K562 (cell line): ENCODE data around the gene SURF4. TPM values are rescaled to one million over a fixed set of nuclear protein-coding genes. Genes with fewer than 3 reads are reported as not detected.

Experiments used
- AFF4 ChIP-seq: sonication (generic); formaldehyde crosslinking; IDR thresholded peaks from 2 replicates; pipeline ENCODE4 v1.8.0; 2023; ENCODE audit warnings: mild to moderate bottlenecking, missing genetic modification reagents
- CEBPG ChIP-seq, 3 experiments: fragments of 200-800 bp in 1 of 3; sonication (Bioruptor generic) in 1 of 3; sonication (generic) in 1 of 3; formaldehyde crosslinking in 1 of 3; IDR thresholded peaks in 2 of 3; conservative IDR thresholded peaks in 1 of 3; 2 replicates each; pipeline versions ENCODE4 v1.6.1 to v1.8.0; 2016 to 2022; ENCODE audit warnings: missing compliant biosample characterization in 2 of 3, missing genetic modification characterization in 2 of 3, mild to moderate bottlenecking in 1 of 3, missing genetic modification reagents in 1 of 3
- CHAMP1 ChIP-seq: fragments of 450-650 bp; IDR thresholded peaks from 2 replicates; pipeline ENCODE4 v1.6.1; 2016; ENCODE audit warnings: mild to moderate bottlenecking
- E4F1 ChIP-seq: fragments of 250-450 bp; sonication (Bioruptor Pico); IDR thresholded peaks from 2 replicates; pipeline ENCODE4 v1.5.0; 2021; ENCODE audit warnings: mild to moderate bottlenecking, borderline replicate concordance
- KDM1A ChIP-seq, 2 experiments: fragments of 450-650 bp; IDR thresholded peaks; 2 replicates each; pipeline ENCODE4 v1.6.1; 2016; ENCODE audit warnings: mild to moderate bottlenecking in 2 of 2
- KLF1 ChIP-seq: fragments of 450-650 bp; IDR thresholded peaks from 2 replicates; pipeline ENCODE4 v1.6.1; 2016; ENCODE audit warnings: missing genetic modification characterization, missing compliant biosample characterization
- POLR2H ChIP-seq: IDR thresholded peaks from 2 replicates; pipeline ENCODE4 v1.6.1; 2016; ENCODE audit warnings: missing genetic modification characterization, low read depth, mild to moderate bottlenecking, control low read depth, missing compliant biosample characterization, moderate library complexity
- SRF ChIP-seq, 2 experiments: fragments of 250-450, 450-650 bp in 1 of 2; sonication (Bioruptor Pico) in 1 of 2; sonication (generic) in 1 of 2; formaldehyde crosslinking; IDR thresholded peaks; 2 replicates each; pipeline versions ENCODE4 v1.5.0 to v1.5.1; 2020 to 2022; ENCODE audit warnings: mild to moderate bottlenecking in 1 of 2, missing genetic modification reagents in 1 of 2
- TRIM28 ChIP-seq: fragments of 450-650 bp; IDR thresholded peaks from 2 replicates; pipeline ENCODE4 v1.6.1; 2017
- ZNF197 ChIP-seq: fragments of 200-800 bp; sonication (Bioruptor generic); IDR thresholded peaks from 2 replicates; pipeline ENCODE4 v1.6.1; 2016; ENCODE audit warnings: low read depth, missing genetic modification characterization, missing compliant biosample characterization
- ZNF280B ChIP-seq: fragments of 250-450 bp; sonication (Bioruptor Pico); IDR thresholded peaks from 2 replicates; pipeline ENCODE4 v1.5.1; 2021; ENCODE audit warnings: mild to moderate bottlenecking
- polyA plus RNA-seq, 8 experiments: library from polyadenylated mRNA; depleted of rRNA in 4 of 8; stranded (reverse) in 5 of 8; unstranded in 3 of 8; fragments of >200 nt; fragmentation: Nextera tagmentation in 2 of 8; fragmentation: Illumina TruSeq in 1 of 8; extraction: Ambion mirVana in 2 of 8; extraction: Trizol in 1 of 8; gene quantifications; 2 replicates each; pipeline versions ENCODE4 v1.2.1 to v1.2.3, GENCODE V29; 2011 to 2014; ENCODE audit warnings: inconsistent platforms in 1 of 8, missing spikeins in 1 of 8
- total RNA-seq, 7 experiments: library from RNA; depleted of rRNA in 6 of 7; stranded (reverse); fragments of >200 nt in 6 of 7; fragmentation: Illumina TruSeq in 2 of 7; extraction: Trizol in 2 of 7; gene quantifications; 2 replicates each; pipeline versions ENCODE4 v1.2.1 to v1.2.3, GENCODE V29; 2011 to 2021; ENCODE audit warnings: low replicate concordance in 1 of 7
- TF ChIP-seq, protein P1 (sequence below): sonication (generic); formaldehyde crosslinking; IDR thresholded peaks from 2 replicates; pipeline ENCODE4 v1.8.1; 2023; ENCODE audit warnings: mild to moderate bottlenecking, missing genetic modification reagents
- TF ChIP-seq, protein P2 (sequence below): fragments of 250-450 bp; sonication (Bioruptor Pico); IDR thresholded peaks from 2 replicates; pipeline ENCODE4 v1.9.0; 2021; ENCODE audit warnings: mild to moderate bottlenecking

Gene SURF4
- total and polyA plus RNA-seq, 9 of the 15 experiments (the other 6 are each of a cell fraction or from before 2014, with no cell fraction given), result 8.4 to 176 (median 130) TPM

- no peak for TF ChIP-seq ZNF280B (CRISPR knock-in tag)
- TF ChIP-seq AFF4 (CRISPR knock-in tag), result 0 out of 2 replicates have a peak, but pooled peaks have one; percentile 3
- no peak for TF ChIP-seq TRIM28
- TF ChIP-seq, protein P1, sequence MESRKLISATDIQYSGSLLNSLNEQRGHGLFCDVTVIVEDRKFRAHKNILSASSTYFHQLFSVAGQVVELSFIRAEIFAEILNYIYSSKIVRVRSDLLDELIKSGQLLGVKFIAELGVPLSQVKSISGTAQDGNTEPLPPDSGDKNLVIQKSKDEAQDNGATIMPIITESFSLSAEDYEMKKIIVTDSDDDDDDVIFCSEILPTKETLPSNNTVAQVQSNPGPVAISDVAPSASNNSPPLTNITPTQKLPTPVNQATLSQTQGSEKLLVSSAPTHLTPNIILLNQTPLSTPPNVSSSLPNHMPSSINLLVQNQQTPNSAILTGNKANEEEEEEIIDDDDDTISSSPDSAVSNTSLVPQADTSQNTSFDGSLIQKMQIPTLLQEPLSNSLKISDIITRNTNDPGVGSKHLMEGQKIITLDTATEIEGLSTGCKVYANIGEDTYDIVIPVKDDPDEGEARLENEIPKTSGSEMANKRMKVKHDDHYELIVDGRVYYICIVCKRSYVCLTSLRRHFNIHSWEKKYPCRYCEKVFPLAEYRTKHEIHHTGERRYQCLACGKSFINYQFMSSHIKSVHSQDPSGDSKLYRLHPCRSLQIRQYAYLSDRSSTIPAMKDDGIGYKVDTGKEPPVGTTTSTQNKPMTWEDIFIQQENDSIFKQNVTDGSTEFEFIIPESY (CRISPR knock-in tag), result no peak
- no peak for TF ChIP-seq SRF (CRISPR knock-in tag; IDR thresholded peaks at IDR 0.05)
- TF ChIP-seq KLF1 (tag), result no peak
- no peak for TF ChIP-seq POLR2H
- TF ChIP-seq E4F1 (CRISPR knock-in tag), result no peak
- no peak for TF ChIP-seq ZNF197 (CRISPR knock-in tag)
- TF ChIP-seq, protein P2, sequence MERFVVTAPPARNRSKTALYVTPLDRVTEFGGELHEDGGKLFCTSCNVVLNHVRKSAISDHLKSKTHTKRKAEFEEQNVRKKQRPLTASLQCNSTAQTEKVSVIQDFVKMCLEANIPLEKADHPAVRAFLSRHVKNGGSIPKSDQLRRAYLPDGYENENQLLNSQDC (CRISPR knock-in tag), result no peak
- no peak for TF ChIP-seq CHAMP1
- no peak for TF ChIP-seq CEBPG (CRISPR knock-in tag; IDR thresholded peaks at IDR 0.05)
- no peak for TF ChIP-seq CEBPG (tag; conservative IDR thresholded peaks at IDR 0.05 in 1 of 2, IDR thresholded peaks at IDR 0.05 in 1 of 2)
- TF ChIP-seq KDM1A (IDR thresholded peaks at IDR 0.05), result no peak
These were observed 640 bp downstream of the SURF4 start (continued) for GRCh38 chr9:133375116-133375723.
